Measurements from ENCODE around the gene ARID4B.
"Not testable (repeated sequence)": the region's sequence is repeated elsewhere in the genome, so short reads cannot be mapped to it uniquely, and the experiment has no call there.

Gene ARID4B

DNA sequence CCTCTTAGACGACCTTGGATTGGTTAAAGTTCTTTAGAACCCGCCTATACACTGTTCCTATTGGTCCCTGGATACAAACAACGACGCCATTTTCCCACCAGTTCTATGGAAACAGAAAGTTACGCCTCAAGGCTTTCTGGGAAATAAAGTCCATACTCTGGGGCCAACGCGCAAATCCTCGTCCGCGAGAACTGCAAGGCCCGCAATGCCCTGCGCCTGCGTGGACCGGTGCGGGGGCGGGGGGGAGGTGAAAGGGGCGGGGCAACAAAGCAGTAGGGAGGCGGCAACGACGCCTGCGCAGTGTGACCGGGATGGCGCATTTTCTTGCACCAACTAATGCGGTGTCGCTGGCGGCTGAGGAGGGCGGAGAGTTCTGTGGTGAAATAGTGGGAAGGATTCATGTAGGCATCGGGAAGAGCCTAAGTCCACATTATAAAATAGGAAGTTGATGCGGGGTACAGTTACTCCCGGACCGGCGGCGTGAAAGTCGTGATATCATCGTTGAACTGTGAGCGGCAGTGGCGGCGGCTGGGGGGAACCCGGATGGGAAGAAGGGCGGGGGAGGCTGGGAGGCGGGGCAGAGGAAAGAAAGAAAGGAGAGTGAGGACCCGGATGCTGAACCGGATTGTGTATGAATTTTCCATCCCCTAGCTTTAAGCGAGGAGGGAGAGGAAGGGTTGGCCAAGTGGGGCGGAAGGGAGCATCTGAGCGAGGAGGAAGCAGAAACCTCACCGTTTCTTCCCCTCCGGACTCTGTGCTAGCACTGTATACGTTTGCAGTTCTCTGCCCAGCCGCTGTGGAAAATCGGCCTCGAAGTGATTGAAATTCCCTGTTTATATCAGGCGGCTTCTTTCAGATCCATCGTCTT lies 526 bp upstream of the ARID4B start, which contains the start of gene GGPS1:
GGPS1 (plus strand) TSS at position 300 of the 868 bp plus-strand sequence. CDS start 6,695 bp downstream, outside the sequence.
- peak; percentile 99 for DNase-seq (ENCODE audit: low read depth)

DNA sequence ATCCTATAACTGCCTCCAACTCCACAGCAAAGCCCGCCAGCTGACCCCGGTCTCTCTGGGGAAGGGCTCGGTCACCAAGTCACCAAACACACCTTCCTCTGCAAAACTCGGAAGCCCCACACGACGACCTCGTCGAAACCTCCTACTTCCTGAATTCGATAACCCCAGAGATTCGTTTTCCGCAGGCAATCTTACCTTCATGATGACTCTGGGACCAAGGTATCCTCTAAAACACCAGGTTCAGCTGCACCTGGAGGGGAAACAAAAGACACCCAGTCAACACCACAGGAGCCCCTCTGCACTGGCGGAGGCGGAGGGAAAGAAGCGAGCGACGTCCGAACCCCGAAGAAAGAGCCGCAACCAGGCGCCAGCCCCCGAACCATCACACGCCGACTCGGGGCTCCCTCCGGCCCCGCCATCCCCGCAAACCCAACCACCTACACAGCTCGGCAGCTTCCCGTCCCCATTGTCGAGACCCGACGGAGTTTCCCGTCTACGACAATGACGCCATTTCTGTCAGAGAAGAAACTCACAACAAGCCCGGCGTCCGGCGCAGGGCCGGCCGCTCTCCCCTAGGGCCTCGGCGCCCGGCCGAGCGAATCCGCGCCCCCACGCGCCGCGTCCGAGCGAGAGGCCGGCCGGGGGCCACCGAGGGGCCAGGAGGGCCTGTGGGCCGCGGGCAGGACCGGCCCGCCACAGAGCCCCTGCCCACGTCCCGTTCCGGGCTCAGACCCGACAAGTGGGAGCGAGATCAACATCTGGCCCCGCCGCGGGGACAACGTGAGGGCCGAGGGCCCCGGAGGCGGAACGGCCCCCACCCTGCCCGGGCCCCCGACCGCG lies 1.0 kb downstream of the ARID4B start:
- DNase-seq (ENCODE audit: low read depth): peak; percentile 9

DNA sequence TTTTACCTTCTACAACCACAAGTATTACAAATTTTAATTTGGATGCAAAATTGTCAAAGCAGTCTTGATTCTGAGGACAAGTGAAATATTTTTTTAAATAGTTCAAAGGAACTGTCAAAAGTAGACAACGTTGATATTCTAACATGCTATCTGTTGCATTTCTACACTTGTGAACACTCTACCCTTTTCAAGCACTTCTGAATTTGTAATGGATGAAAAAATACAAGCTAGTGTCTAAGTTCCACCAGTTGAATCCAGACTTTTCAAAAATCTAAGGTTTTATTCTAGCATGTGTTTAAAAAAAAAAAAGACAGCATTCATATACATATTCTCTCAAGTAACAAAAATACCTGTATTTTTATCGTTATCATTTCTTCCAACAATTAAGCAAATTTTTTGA lies 2.1 kb downstream of the ARID4B start:
- no peak for DNase-seq (ENCODE audit: low read depth)

DNA sequence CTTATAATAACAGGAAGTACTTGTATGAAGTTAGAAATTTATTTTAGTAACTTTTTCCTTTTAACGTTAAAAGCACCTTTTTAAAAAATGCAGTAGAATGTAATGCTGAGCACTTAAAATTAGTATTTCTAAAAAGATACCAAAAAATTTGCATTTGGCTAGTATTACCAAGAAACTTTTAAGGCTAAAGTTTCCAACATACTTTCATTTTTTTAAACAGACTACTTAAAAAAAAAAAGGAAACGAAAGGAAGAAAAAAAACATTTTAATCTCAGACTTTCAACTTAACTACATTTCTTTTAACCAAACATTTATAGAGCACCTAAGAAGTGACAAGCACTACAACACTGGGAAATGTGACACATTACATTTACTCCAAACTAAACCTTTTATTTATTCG lies 2.8 kb downstream of the ARID4B start:
- DNase-seq (ENCODE audit: low read depth): no peak

DNA sequence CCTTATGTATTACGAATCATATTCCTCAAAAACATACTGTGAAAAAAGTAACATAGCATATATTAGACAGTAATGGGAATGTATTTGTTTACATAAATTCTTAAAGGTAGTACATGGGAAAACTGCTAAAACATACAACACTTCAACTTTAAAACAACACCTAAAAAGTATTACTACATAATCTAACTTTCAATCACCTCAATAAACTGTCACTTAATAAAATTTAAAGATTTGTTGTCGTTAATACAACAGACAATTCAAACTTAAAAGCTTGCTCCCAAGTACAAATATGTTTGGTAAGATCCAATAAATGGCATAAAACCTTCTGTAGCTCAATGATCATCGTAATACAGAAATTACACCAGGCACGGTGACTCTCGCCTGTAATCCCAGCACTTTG lies 3.7 kb downstream of the ARID4B start:
- no peak for DNase-seq (ENCODE audit: low read depth)

DNA sequence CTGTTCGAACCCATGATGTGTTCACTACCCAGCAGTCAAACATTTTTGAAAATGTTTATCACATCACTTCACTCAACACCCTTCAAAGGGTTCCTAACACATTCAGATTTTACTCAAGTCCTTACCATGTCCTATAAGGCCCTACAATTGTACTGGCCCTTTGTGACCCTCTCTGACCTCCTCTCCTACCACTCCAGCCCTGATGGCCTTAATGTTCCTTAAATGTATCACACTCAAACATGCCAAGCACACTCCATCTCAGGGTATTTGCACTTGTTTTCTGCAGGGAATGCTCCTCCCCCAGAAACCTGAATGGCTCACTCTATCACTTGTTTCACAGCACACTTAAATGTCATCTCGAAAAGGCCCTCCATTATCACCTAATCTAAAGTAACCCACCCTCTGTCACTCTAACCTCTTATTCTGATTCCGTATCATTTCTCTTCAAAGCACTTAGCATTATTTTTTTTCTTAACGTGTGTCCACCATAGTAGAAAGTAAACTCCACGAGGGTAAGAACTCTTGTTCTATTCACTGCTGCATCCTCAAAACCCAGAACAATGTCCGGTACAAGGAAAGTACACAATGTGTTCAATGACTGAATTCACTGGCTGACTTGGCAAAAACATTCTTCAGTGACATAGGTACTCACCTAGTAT lies 7.3 kb downstream of the ARID4B start:
- no peak for DNase-seq (ENCODE audit: low read depth)

DNA sequence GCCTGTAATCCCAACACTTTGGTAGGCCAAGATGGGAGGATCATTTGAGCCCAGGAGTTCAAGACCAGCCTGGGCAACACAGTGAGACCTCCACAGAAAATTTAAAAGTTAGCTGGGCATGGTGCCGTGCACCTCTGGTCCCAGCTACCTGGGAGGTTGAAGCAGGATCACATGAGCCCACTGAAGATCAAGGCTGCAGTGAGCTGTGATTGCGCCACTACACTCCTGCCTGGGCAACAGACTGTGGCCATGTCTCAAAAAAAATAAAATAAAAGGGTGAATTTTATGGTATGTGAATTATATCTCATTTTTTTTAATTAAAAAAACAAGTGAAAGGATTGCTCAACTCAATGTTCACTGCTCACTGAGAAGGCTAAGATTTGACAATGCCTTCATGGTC lies 8.7 kb downstream of the ARID4B start:
- DNase-seq (ENCODE audit: low read depth): no peak

DNA sequence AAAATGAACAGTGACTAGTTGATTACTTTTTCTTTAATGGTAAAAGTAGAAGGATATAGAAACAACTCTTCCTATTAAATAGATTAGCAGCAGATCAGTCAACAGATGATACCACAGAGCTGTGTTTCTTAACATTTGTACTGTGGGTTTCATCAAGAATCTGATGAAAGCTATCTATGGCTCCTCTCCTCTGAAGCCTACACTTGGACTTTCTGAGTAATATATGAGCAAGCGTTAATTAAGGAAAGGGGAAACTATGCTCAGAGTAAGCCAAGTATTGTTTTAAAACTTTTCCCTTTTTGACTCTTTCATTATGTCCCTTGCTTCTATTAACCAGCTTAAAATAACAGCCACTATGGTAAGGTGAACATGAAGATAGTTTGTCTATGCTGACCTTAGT lies 10.8 kb downstream of the ARID4B start:
- no peak for DNase-seq (ENCODE audit: low read depth)

DNA sequence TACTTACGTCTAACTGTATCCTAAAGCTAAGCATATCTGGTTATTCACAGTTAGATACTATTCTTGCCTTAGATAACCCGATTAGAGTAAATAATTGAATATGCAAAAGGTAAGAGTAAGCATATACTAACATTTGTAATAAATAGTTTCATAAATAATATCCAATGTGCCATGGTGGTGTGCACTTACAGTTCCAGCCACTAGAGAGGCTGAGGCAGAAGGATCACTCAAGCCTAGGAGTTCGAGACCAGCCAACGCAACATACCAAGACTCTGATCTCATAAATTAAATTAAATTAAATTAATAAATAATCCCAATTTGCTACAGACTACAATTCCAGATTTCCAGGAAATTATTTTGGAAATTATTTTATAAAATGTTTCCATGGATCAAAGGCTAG lies 12.2 kb downstream of the ARID4B start:
- DNase-seq (ENCODE audit: low read depth): no peak

DNA sequence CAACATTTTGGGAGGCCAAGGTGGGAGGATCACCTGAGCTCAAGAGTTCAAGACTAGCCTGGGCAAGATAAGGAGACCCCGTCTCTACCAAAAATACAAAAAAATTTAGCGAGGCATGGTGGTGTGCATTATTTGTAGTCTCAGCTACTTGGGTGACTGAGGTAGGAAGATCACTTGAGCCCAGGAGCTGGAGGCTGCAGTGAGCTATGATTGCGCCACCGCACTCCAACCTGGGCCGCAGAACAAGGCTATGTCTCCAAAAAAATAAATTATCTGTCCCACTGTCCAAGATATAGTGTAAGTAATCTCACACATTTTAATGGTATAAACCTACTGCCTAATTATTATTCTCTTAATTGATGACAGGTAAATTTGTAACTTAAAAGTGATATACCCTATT lies 12.8 kb downstream of the ARID4B start:
- DNase-seq (ENCODE audit: low read depth): no peak

DNA sequence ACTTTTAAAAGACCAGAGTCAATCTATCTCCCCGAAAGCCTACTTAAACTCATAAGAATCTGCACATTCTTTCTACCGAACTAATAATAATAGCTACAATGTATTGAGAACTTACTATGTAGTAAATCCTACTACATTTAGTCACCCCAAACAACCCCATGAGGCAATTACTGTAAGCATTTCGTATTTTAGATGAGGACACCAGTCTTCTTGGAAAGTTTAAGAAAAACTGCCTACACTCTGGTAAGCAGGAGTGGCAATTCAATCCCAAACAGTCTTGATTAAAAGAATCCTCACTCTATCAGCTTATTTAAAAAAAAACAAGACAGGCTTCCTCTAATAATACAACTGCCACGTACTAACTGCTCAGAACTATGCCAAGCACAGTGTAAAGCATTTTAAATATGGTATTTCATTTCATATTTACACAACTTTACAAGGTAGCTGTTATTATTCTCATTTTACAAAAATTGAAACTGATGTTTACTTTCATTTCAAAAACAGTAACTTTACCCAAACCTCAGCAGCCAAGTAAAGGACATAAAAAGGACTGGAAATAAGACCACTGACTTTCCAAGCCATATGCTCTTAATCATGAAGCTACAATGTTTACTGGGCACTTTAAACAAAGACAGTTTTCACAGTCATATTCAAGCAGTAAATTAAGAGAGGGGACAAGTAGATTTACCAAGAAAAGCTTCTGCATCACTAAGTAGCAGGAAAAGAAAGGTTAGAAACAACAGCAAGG lies 13.9 kb downstream of the ARID4B start:
- DNase-seq (ENCODE audit: low read depth): no peak

DNA sequence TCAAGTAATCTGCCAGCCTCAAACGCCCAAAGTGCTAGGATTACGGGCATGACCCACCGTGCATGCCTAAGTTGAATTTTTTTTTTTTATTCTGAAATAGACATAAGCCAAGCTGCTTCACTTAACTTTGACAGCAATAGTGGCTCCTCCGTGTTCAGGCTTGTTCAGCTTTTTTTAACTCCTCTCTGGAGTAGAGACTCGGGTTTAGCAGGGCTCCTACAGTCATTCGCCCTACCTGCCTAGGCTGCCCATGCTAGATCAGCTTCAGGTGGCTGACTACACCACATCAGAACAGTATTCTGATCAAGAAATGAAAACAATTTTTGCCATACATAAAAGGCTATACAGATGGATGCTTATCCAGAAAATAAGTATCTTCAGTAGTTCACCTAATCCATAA lies 14.7 kb downstream of the ARID4B start:
- DNase-seq (ENCODE audit: low read depth): no peak

DNA sequence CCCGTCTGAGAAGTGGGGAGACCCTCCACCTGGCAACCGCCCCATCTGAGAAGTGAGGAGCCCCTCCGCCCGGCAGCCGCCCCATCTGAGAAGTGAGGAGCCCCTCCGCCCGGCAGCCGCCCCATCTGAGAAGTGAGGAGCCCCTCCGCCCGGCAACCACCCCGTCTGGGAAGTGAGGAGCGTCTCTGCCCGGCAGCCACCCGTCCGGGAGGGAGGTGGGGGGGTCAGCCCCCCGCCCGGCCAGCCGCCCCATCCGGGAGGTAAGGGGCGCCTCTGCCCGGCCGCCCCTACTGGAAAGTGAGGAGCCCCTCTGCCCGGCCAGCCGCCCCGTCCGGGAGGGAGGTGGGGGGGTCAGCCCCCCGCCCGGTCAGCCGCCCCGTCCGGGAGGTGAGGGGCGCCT lies 18.8 kb downstream of the ARID4B start:
- not testable (repeated sequence) for DNase-seq (ENCODE audit: low read depth)

DNA sequence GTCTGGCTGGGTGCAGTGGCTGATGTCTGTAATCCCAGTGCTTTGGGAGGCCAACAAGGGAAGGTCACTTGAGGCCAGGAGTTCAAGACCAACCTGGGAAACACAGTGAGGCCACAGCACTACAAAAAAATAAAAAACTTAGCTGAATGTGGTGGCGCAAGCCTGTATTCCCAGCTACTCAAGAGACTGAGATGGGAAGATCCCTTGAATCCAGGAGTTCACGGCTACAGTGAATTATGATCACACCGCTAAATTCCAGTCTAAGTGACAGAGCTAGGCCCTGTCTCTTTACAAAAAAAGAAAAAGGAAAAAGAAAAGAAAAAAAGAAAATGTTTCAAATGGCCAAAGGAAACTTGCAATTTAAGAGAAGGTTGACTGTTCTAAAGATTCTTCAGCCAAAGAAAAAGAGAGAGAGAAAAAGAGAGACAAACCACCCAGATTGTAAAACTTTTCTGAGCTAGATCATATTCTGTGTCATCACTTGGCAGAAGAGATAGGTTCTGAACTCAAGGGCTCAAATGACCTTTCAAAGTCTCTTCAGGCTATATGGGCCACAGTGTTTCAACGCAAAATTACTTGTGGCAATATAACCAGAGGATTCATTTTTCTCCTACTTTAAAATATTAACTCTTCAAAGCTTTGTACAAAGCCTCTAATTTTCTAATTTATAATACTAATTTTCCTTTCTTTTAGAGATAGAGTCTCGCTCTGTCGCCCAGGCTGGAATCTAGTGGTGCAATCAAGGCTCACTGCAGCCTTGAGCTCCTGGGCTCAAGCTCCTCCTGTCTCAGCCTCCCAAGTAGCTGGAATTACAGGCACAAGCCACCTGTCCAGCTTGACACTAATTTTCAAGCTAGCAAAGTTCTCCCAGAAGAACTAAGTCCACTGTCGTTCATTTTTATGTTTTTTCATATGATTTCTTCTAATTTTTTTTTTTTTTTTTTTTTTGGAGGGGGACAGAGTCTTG lies 20.5 kb downstream of the ARID4B start:
- no peak for DNase-seq (ENCODE audit: low read depth)

DNA sequence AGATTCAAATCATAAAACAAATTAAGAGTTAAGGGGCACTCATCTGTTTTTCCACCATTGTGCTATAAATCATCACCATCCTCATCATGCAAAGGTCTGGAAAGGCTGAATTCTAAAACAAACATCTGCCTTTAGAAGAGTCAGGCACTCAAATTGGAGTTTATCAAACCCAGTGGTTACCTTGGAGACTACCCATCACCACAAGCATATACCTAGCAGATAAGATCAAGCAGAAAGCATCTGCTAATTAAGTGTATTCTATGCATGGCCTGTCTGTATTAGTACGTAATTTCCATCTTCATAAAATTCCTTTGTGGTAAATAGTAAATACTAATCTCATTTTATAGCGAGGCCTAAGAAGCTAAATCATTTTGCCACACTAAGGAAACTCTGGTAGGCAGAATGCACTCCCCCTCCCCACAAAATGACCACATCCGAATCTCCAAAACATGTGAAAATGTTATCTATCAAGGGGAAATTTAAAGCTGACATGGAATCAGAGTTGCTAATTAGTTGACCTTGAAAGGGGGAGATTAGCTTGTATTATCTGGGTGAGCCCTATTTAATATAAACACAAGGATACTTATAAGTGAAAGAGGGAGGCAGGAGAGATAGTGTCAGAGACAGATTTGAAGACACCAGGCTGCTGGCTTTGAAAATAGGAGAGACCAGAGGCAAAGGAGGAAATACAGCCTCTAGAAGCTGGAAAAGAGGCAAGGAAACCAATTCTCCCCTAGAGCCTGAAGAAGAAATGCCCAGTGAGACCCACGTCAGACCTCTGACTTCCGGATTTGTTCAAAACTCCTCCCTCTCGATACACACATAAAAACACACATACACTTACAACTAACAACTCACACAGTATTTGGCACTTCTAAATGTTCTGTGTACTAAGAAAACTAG lies 23.2 kb downstream of the ARID4B start:
- no peak for DNase-seq (ENCODE audit: low read depth)

DNA sequence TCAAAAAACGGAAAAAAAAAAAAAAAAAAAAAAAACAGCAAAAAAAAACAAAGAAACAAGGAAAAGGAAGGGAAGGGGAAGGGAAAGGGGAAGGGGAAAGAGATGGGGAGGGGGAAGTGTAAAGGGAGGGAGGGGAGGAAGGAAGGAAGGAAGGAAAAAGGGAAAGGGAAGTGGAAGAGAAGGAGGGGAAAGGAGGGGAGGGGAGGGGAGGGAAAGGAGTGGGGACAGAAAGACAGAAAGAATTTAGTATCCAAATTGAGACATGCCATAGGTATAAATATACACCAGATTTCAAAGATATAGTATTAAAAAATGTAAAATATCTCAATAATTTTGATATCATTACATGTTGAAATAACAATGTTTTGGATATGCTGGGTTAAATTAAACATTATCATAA lies 25.8 kb downstream of the ARID4B start:
- DNase-seq (ENCODE audit: low read depth): no peak

DNA sequence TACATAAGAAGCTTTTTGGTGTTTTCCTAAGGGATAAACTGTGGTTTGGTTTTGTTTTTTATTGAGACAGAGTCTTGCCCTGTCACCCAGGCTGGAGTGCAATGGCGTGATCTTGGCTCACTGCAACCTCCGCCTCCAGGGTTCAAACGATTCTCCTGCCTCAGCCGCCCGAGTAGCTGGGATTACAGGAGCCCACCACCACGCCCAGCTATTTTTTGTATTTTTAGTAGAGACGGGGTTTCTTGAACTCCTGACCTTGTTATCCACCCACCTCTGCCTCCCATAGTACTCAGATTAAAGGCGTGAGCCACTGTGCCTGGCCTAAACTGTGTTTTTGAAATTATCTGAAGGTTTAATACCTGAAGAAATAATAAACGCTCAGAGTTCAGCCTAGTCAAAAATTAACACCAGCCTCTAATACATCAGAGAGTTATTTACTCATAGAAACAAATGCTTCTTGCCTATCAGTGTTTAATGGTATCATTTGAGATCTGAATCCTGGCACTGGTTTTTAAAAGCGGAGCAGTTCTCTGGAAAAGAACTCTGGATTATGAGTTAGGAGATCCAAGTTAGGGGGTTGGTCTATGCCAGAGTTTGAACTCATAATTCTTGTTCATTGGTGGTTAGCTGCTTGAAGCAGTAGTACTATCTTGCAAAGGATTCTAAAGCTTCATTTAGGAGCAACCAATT lies 28.7 kb downstream of the ARID4B start:
- DNase-seq (ENCODE audit: low read depth): no peak

DNA sequence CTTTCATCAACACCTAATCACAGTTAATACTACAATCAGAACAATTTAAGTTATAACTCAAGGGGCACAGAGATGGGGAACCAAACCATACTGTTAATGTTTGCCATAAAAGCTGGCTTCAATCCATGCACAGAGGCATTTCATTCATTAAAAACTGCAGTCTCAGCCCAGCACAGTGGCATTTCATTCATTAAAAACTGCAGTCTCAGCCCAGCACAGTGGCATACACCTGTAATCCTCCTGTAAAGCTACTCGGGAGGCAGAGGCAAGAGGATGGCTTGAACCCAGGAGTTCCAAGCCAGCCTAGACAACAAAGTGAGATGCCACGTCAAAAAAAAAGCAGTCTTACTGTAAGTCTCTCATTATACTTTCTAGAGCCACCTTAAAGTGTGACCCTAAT lies 29.2 kb downstream of the ARID4B start:
- no peak for DNase-seq (ENCODE audit: low read depth)

DNA sequence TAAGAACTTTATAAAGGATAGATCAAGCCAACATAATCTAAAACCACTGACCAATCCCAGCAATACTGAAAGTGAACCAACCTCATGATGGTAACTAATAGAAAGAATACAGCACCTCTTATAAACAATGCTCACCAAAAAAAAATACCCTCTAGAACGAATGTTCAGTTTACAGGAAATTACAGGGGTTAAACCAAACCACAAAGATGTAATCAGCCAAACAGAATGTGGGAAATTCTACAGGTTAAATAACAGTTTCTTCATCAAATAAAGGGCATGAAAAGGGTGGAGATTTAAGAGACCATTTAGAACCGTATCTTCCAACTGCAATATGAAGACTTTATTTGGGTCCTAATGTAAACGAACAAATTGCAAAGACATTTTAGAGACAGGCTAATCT lies 30.4 kb downstream of the ARID4B start:
- no peak for DNase-seq (ENCODE audit: low read depth)

Data from stimulated activated CD8-positive, alpha-beta memory T cell treated with anti-CD3 and anti-CD28 coated beads, Interleukin-15, amount 100 ng/mL, for 24 hours (primary cell).